Superior temporal gyrus (tissue), 1 donor: ENCODE data around the gene RNF138.
"Not testable (repeated sequence)": the region's sequence is repeated elsewhere in the genome, so short reads cannot be mapped to it uniquely, and the experiment has no call there.

ENCODE experiments used
- DNase-seq: peaks from one replicate; pipeline ENCODE4 v3.0.0-alpha.2; 2016; ENCODE audit errors: extremely low spot score

RNF138 gene

GRCh38 chr18:32095900-32096229, 4.2 kb downstream of the RNF138 start:
- no peak for DNase-seq

- DNase-seq, result no peak
Observed at GRCh38 chr18:32096946-32097345, 5.3 kb downstream of the RNF138 start.

GRCh38 chr18:32104516-32104915, 12.8 kb downstream of the RNF138 start:
- no peak for DNase-seq

- DNase-seq, result no peak
Observed at GRCh38 chr18:32110005-32110404, 18.3 kb downstream of the RNF138 start.

DNA sequence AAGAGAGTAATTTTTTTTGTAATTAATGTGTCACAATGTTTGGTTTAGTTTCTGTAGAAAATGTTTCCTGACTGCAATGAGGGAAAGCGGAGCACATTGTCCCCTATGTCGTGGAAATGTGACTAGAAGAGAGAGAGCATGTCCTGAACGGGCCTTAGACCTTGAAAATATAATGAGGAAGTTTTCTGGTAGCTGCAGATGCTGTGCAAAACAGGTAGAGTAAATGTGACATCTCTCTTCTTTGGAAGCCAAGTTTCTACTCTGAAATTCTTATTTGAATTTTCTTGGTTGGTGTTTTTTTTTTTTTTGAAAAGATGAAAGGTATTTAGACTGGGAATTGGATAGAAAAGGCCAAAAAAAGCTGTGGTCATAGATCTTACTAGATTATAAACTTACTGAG, 20.0 kb downstream of the RNF138 start:
- DNase-seq, result no peak

GRCh38 chr18:32112826-32113225, 21.2 kb downstream of the RNF138 start:
- no peak for DNase-seq

- DNase-seq, result no peak
Observed at GRCh38 chr18:32114293-32114942, 22.7 kb downstream of the RNF138 start.

- DNase-seq, result no peak
Observed at GRCh38 chr18:32122039-32122438, 30.4 kb downstream of the RNF138 start.

- peak; percentile 9 for DNase-seq
Observed at GRCh38 chr18:32126538-32126937, 34.9 kb downstream of the RNF138 start.

GRCh38 chr18:32135625-32136024, 44.0 kb downstream of the RNF138 start:
- DNase-seq, result no peak

GRCh38 chr18:32138332-32138982, 46.8 kb downstream of the RNF138 start:
- no peak for DNase-seq

GRCh38 chr18:32139835-32140283, 48.2 kb downstream of the RNF138 start:
- no peak for DNase-seq

DNA sequence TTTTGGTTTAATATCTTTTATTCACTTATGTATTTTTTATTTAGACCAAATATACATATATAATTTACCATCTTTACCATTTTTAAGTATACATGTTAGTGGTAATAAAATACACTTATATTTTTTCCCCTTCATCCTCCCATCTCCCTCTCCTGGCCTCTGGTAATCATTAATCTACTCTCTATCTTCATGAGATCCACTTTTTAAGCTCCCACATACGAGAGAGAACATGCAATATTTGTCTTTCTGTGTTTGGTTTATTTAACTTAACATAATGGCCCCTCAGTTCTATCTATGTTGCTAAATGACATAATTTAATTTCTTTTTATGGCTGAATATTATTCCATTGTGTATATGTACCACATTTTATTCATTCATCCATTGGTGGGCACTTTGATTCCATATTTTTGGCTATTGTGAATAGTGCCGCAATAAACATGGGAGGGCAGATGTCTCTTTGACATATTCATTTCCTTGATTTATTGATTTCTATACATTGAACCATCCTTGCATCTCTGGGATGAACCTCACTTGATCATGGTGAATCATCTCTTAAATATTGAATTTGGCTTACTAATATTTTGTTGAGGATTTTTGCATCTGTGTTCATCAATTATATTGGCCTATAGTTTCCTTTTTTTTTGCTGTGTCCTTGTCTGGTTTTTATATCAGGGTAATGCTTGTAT, 56.7 kb downstream of the RNF138 start:
- DNase-seq, result no peak

DNA sequence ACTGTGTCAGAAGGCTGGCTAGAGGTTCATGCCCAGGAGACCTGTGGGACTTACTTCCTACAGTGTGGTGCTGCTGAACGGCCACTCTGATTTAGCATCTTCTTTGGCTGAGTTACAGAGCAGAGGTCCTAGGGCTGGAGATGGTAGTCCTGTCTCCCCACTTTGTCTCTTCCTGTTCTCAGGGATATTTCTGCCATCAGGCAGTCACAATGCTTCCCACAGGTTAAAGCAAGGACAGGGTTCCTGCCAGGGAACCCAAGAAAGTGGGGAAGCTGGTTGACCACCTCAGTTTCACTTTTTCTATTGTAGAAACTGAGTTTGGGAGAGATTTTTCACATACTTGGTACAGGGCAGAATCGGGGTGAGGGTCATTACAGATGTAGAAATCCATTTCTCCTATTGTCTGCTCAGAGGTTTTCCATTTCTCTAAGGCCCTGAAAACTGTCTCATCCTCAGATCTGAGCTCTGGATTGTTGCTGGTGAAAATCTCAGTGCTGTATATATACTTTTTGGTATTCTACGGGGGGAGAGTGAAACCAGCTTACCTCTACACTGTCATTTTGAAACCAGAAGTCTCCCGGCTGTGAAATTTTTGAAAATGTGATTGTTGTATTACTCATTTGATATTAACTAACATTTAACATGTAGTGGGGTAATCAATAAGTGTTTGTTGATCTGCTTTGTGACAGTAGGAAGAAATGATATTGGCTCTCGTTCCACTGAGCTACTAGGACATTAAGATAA, 61.2 kb downstream of the RNF138 start:
- no peak for DNase-seq

DNA sequence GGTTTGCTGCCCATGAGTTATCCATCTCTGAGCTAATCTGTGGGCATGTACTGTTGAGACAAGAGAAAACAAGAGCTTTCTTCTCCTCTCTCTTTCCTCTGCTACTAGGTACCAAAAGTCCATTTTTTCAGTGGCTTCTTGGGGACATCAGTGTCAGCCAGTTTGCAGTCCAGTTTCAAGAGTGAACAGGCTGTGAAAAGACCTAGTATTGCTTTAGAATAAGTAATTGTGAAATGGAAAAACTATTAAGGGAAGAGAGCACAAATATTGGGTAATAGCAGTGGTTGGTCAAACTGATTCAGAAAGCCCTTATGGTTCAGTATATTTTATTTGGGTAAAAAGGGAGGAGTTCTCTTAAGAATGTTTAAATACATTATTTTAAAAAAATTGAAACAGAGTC, 65.2 kb downstream of the RNF138 start:
- no peak for DNase-seq

DNA sequence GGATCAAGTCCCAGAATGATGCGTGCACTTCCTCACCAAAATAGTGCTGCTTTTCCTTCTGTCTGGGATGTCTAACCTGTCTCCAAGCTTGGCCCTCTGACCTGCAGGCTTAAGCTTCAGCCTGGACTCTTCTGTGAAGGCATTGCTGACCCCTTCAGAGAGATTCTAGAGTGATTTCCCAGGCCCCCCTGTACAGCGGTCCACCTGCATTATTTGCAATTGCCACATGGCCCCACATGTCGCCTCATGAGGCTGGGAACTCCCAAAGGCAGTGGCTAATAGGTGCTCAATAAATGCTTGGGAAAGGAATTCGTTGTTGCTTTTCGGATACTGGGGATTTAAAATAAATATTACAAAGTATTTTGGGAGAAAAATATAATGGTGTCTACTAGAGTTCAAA, 65.9 kb downstream of the RNF138 start:
- DNase-seq, result no peak

DNA sequence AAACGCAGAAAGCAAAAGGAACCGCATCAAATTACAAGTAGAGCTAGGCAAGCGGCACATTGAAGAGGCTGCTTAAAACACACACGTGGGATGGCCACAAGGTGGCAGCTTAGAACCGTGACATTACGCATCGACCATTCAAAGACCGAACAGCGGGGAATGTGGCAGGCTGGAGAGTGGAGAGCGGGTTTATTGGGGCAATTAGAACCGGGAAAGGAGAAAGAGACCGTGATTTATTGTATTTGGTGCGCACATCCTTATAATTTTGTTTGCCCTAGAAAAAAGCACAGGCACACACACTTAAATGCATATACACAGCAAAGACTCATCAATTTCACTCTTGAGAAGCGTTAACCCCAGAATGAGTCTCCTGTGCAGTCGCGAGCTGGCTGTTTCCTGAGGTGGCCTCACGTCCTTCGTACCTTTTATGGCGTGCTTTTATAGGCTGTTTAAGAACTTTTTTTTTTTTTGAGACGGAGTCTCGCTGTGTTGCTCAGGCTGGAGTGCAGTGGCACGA, 66.5 kb downstream of the RNF138 start:
- DNase-seq, result peak; percentile 96

- not testable (repeated sequence) for DNase-seq
Observed at GRCh38 chr18:32158631-32159030, 67.0 kb downstream of the RNF138 start.

DNA sequence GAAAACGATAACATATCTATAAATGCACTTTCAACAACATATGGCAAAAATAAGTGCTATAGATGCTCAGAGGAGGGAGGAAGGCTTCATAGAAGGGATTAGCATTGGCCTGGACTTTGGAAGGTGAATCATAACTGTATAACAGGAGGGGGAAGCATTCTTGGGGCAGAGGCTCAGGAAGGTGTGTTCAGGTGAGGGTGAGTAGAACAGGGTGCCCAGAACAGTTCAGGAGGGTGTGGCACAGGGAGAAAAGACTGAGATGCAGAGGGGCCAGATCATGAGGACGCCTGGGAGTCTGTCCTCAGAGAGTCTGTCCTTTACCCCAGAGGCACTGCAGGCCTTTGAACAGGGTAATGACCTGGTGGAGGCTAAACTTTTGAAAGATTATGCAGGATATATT, 68.9 kb downstream of the RNF138 start:
- DNase-seq, result no peak

- DNase-seq, result no peak
Observed at GRCh38 chr18:32167980-32168730, 76.5 kb downstream of the RNF138 start.

DNA sequence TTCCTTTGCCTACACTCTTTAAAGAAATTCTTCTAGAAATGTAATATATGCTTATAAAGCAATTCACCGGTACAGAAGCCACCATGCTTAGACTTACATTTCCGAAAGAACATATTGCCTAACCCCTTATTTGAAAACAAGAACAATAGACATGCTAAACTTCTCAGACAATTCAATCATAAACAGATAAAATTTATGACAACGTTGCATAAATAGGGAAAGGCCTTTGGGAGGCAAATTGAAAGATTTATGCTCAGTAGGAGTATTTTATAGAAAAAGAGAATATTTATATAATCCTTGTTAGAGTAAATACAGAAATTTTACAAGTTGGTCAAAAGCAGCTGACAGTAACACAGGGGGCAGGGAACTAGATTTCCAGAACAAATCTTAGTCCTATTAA, 82.0 kb downstream of the RNF138 start:
- no peak for DNase-seq

DNA sequence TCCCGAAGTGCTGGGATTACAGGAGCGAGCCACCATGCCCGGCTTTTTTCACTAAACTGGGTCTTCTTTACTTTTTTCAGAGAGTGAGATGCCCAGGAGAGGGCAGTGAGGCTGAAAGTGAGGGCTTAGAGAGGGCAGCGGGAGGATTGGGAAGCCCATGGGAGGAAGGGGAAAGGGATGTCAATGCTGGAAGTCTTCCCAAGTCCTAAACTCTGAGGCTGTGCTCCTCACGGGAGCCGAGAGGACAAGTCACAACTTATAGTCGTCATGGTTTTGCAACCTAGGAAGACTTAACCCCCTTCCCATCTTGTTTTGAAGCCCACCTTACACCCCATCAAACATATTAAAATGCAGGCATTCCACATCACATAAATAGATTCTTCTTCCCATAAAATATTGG, 83.0 kb downstream of the RNF138 start:
- no peak for DNase-seq
